ENCODE data around the gene CNTN4.

DNA sequence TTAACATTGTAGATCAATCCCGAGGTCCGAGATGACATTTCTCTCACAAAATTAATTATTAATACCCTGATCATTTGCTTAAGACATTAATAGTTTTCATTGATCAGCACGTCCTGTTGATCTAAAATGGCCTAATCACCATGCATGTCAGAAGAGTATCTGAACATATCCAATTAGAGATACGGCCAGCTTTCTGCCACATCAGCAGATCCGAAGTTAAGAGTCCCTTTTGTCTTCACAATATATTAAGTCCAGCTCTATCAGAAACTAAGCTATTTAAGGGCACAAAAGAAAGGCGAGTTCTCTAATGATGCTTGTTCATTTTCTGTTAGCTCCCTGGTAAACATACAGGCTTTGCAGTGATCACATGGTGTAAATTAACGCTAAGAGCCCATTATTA, 470.3 kb downstream of the CNTN4 start:
- no peak for TF ChIP-seq EP300 (IDR thresholded peaks at IDR 0.05; ENCODE audit: borderline replicate concordance in 1 of 2, low read depth in 2 of 2, low read length in 2 of 2)
- no peak for TF ChIP-seq SIN3A (conservative IDR thresholded peaks at IDR 0.05 in 1 of 2, IDR thresholded peaks at IDR 0.05 in 1 of 2; ENCODE audit: low read depth in 1 of 2, low read length in 2 of 2)
- TF ChIP-seq CEBPB (IDR thresholded peaks at IDR 0.05; ENCODE audit: low read depth, low read length) = no peak
- TF ChIP-seq, protein P1, sequence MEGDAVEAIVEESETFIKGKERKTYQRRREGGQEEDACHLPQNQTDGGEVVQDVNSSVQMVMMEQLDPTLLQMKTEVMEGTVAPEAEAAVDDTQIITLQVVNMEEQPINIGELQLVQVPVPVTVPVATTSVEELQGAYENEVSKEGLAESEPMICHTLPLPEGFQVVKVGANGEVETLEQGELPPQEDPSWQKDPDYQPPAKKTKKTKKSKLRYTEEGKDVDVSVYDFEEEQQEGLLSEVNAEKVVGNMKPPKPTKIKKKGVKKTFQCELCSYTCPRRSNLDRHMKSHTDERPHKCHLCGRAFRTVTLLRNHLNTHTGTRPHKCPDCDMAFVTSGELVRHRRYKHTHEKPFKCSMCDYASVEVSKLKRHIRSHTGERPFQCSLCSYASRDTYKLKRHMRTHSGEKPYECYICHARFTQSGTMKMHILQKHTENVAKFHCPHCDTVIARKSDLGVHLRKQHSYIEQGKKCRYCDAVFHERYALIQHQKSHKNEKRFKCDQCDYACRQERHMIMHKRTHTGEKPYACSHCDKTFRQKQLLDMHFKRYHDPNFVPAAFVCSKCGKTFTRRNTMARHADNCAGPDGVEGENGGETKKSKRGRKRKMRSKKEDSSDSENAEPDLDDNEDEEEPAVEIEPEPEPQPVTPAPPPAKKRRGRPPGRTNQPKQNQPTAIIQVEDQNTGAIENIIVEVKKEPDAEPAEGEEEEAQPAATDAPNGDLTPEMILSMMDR (IDR thresholded peaks at IDR 0.05; ENCODE audit: control extremely low read depth in 1 of 3, insufficient read depth in 1 of 3, low read depth in 1 of 3, low read length in 3 of 3) = no peak
- TF ChIP-seq, protein P2, sequence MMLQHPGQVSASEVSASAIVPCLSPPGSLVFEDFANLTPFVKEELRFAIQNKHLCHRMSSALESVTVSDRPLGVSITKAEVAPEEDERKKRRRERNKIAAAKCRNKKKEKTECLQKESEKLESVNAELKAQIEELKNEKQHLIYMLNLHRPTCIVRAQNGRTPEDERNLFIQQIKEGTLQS (IDR thresholded peaks at IDR 0.05; ENCODE audit: insufficient read depth, low read depth, low read length) = no peak
- no peak for TF ChIP-seq CHD2 (IDR thresholded peaks at IDR 0.05; ENCODE audit: low read length)
- TF ChIP-seq, protein P3, sequence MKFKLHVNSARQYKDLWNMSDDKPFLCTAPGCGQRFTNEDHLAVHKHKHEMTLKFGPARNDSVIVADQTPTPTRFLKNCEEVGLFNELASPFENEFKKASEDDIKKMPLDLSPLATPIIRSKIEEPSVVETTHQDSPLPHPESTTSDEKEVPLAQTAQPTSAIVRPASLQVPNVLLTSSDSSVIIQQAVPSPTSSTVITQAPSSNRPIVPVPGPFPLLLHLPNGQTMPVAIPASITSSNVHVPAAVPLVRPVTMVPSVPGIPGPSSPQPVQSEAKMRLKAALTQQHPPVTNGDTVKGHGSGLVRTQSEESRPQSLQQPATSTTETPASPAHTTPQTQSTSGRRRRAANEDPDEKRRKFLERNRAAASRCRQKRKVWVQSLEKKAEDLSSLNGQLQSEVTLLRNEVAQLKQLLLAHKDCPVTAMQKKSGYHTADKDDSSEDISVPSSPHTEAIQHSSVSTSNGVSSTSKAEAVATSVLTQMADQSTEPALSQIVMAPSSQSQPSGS (IDR thresholded peaks at IDR 0.05; ENCODE audit: low read length) = no peak
- no peak for TF ChIP-seq CHD1 (IDR thresholded peaks at IDR 0.05; ENCODE audit: low read depth, low read length)
- no peak for TF ChIP-seq HDAC2 (IDR thresholded peaks at IDR 0.05; ENCODE audit: borderline replicate concordance in 1 of 2, low read depth in 2 of 2, low read length in 2 of 2)
